GM12874 (cell line): ENCODE data around the gene CCL18.

Source experiments
- CTCF ChIP-seq: IDR thresholded peaks from 2 replicates; pipeline ENCODE4 v1.5.1; 2011; ENCODE audit warnings: low read depth, mild to moderate bottlenecking, control low read depth, low read length, moderate library complexity; ENCODE audit not compliant: insufficient read depth

CCL18 gene

GRCh38 chr17:36063786-36064541 lies at the start of gene CCL18:
TSS of gene CCL18 (plus strand) at chr17:36064272. CDS start at chr17:36064343, 71 bp downstream.
- no peak for TF ChIP-seq CTCF

- TF ChIP-seq CTCF = no peak
These were observed 49.1 kb upstream of the CCL18 start for GRCh38 chr17:36014946-36015345.

GRCh38 chr17:36016555-36016954 lies 47.5 kb upstream of the CCL18 start:
- no peak for TF ChIP-seq CTCF

- TF ChIP-seq CTCF = no peak
These were observed 46.3 kb upstream of the CCL18 start, which contains the start of gene CCL23 for GRCh38 chr17:36017799-36018198. TSS of gene CCL23 (minus strand) at chr17:36017972. CDS start at chr17:36017897, 75 bp downstream.

- TF ChIP-seq CTCF = no peak
These were observed 44.6 kb upstream of the CCL18 start for GRCh38 chr17:36019423-36019822.

- TF ChIP-seq CTCF = no peak
These were observed 39.8 kb upstream of the CCL18 start for GRCh38 chr17:36024106-36024869.

- TF ChIP-seq CTCF = no peak
These were observed 36.3 kb upstream of the CCL18 start for GRCh38 chr17:36027761-36028160.
